Osteoblast (primary cell): Measurements from ENCODE around the gene EMC1. TPM values are rescaled to one million over a fixed set of nuclear protein-coding genes. Genes with fewer than 3 reads are reported as not detected.

Source experiments
- DNase-seq: peaks from one replicate; pipeline ENCODE4 v3.0.0; 2011; ENCODE audit warnings: low spot score, mixed read lengths; ENCODE audit not compliant: insufficient read length; ENCODE audit errors: missing footprints
- H2AFZ ChIP-seq: 2 replicates; pipeline ENCODE4 v1.6.0; 2011; ENCODE audit warnings: mild to moderate bottlenecking, low read length
- H3K27ac ChIP-seq: 2 replicates; pipeline ENCODE4 v1.5.1; 2011; ENCODE audit warnings: mild to moderate bottlenecking, low read depth, low read length, moderate library complexity
- H3K27me3 ChIP-seq: 2 replicates; pipeline ENCODE4 v1.6.0; 2012; ENCODE audit warnings: mild to moderate bottlenecking, control low read depth, inconsistent platforms, low read length, moderate library complexity; ENCODE audit not compliant: insufficient read depth
- H3K36me3 ChIP-seq: 2 replicates; pipeline ENCODE4 v1.5.1; 2011; ENCODE audit warnings: mild to moderate bottlenecking, low read length, control low read depth, moderate library complexity; ENCODE audit not compliant: insufficient read depth
- H3K4me1 ChIP-seq: 2 replicates; pipeline ENCODE4 v1.5.1; 2011; ENCODE audit warnings: mild to moderate bottlenecking, low read length, control low read depth, moderate library complexity; ENCODE audit not compliant: insufficient read depth
- H3K4me2 ChIP-seq: 2 replicates; pipeline ENCODE4 v1.6.0; 2011; ENCODE audit warnings: mild to moderate bottlenecking, low read length; ENCODE audit not compliant: insufficient read depth
- H3K4me3 ChIP-seq: fragments of 200-600 bp; sonication (generic); 3 replicates; pipeline ENCODE4 v1.5.1; 2012; ENCODE audit warnings: mild to moderate bottlenecking, low read length, inconsistent platforms; ENCODE audit not compliant: insufficient read depth
- H3K79me2 ChIP-seq: 2 replicates; pipeline ENCODE4 v1.6.0; 2012; ENCODE audit warnings: mild to moderate bottlenecking, low read length, control low read depth, inconsistent platforms; ENCODE audit not compliant: insufficient read depth
- H3K9me3 ChIP-seq: 2 replicates; pipeline ENCODE4 v1.5.1; 2011; ENCODE audit warnings: low read depth, low read length, control low read depth
- H4K20me1 ChIP-seq: 2 replicates; pipeline ENCODE4 v1.6.0; 2012; ENCODE audit warnings: mild to moderate bottlenecking, low read length, control low read depth; ENCODE audit not compliant: insufficient read depth
- total RNA-seq: library from RNA; depleted of rRNA; stranded (reverse); fragments of >200 nt; gene quantifications from 2 replicates; pipeline ENCODE4 v1.2.3, GENCODE V29; 2012
- TF ChIP-seq, protein P1 (sequence below): IDR thresholded peaks from 2 replicates; pipeline ENCODE4 v1.5.1; 2011; ENCODE audit warnings: mild to moderate bottlenecking, low read depth, low read length, moderate library complexity; ENCODE audit errors: extremely low read depth

The EMC1 gene
- total RNA-seq, 1 donor: 64.1 TPM

DNA sequence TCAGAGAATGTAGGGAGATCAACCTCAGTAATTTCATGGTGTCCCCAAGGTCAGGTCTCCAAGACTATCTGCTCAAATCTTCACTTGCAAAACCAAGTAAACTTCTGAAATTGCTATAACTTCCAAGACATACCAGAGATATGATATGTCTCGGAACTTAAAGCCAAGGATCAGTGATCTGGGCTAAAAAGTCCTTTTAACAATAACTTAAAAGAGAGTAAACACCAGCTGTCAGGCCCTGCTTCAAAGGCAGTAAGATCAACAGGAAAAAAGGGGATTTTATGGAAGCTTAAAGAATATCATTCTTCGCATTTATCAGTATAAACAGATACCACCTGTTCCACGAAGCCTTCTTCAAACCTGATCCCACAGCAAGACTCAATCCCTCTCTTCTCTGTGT is 55.0 kb downstream of the EMC1 start:
- DNase-seq: no peak
- H4K20me1 ChIP-seq: peaks cover 10% of the 10 kb centered on the region
- H2AFZ ChIP-seq: no peak overlapping the region
- H3K79me2 ChIP-seq: peaks cover 77% of the 10 kb centered on the region
- H3K4me2 ChIP-seq: no peak overlapping the region
- no peak overlapping the region for H3K4me3 ChIP-seq
- H3K4me1 ChIP-seq: peaks cover under 1% of the 10 kb centered on the region
- H3K27ac ChIP-seq: no peak overlapping the region
- TF ChIP-seq, protein P1, sequence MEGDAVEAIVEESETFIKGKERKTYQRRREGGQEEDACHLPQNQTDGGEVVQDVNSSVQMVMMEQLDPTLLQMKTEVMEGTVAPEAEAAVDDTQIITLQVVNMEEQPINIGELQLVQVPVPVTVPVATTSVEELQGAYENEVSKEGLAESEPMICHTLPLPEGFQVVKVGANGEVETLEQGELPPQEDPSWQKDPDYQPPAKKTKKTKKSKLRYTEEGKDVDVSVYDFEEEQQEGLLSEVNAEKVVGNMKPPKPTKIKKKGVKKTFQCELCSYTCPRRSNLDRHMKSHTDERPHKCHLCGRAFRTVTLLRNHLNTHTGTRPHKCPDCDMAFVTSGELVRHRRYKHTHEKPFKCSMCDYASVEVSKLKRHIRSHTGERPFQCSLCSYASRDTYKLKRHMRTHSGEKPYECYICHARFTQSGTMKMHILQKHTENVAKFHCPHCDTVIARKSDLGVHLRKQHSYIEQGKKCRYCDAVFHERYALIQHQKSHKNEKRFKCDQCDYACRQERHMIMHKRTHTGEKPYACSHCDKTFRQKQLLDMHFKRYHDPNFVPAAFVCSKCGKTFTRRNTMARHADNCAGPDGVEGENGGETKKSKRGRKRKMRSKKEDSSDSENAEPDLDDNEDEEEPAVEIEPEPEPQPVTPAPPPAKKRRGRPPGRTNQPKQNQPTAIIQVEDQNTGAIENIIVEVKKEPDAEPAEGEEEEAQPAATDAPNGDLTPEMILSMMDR: no peak
- no peaks in the 10 kb centered on the region for H3K9me3 ChIP-seq
- peaks cover 87% of the 10 kb centered on the region for H3K36me3 ChIP-seq
- no peaks in the 10 kb centered on the region for H3K27me3 ChIP-seq

DNA sequence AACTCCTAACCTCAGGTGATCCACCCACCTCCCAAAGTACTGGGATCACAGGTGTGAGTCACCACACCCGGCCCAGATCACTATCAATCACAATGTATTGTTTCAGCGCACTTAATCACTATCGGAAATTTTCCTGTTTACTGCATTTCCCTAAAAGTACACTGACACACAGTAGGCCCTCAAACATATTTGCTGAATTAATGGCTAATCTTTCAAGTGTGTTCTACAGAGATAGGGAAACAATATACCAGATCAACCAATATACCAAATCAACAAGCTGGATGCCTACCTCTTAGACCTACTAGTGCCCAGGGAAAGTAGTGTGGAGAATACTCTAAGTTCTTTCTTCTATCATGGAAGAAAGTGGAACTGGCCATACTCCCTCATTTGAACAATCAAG is 58.3 kb downstream of the EMC1 start:
- TF ChIP-seq, protein P1: no peak
- Histone ChIP-seq H3K27me3 (no peaks in the 10 kb centered on the region), H4K20me1 (peaks cover 6% of the 10 kb centered on the region), H3K9me3 (no peaks in the 10 kb centered on the region), H3K4me3 (no peak overlapping the region), H3K27ac (no peak overlapping the region), H2AFZ (no peak overlapping the region), H3K4me2 (no peak overlapping the region), H3K36me3 (peaks cover 89% of the 10 kb centered on the region), H3K4me1 (no peaks in the 10 kb centered on the region), H3K79me2 (peaks cover 66% of the 10 kb centered on the region)
- DNase-seq: no peak

DNA sequence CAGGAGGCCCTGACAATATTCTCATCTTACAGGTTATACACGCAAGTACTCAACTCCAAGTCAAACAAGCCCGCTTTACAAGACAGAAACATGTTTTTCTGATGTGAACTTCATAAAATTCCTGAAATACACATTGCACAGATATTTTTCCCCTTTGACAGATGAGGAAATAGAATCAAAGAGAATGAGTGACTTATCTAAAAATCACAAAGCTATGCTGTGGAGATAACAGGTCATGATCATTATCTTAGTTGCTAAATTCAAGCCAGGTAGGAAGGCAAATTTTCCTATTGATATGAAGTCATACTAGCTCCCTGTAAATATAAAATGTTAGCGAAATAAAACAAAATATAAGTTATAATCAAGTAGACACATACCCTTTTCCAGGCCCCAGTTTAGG is 59.5 kb downstream of the EMC1 start:
- Histone ChIP-seq H3K4me3 (no peak overlapping the region), H3K27me3 (no peaks in the 10 kb centered on the region), H4K20me1 (peaks cover 6% of the 10 kb centered on the region), H3K4me1 (no peaks in the 10 kb centered on the region), H3K79me2 (peaks cover 55% of the 10 kb centered on the region), H3K27ac (no peak overlapping the region), H3K4me2 (no peak overlapping the region), H2AFZ (no peak overlapping the region), H3K36me3 (peaks cover 85% of the 10 kb centered on the region), H3K9me3 (no peaks in the 10 kb centered on the region)
- TF ChIP-seq, protein P1: no peak
- no peak for DNase-seq

DNA sequence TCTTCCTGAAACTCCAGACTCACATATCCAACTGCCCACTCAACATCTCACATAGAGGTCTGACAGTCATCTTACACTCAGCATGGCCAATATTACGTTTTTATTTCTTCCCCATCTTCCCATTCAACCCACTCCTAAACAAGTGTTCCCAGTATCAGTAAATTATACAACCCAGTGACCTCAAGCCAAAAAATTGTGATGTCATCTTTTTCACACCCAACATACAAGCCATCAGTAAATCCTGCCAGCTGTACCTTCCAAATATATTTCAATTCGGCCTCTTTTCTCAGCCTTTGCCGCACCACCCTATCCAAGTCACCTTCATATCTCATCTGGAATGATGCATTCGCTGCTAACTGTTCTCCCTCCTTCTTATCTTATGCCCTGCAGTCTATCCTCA is 60.9 kb downstream of the EMC1 start:
- Histone ChIP-seq H2AFZ (no peak overlapping the region), H3K9me3 (no peaks in the 10 kb centered on the region), H3K27ac (no peak overlapping the region), H3K36me3 (peaks cover 85% of the 10 kb centered on the region), H3K27me3 (no peaks in the 10 kb centered on the region), H3K79me2 (peaks cover 46% of the 10 kb centered on the region), H4K20me1 (peaks cover 6% of the 10 kb centered on the region), H3K4me1 (no peaks in the 10 kb centered on the region), H3K4me2 (no peak overlapping the region), H3K4me3 (no peak overlapping the region)
- no peak for DNase-seq
- TF ChIP-seq, protein P1: no peak
